T-helper 1 cell treated with Interleukin-12 subunit alpha and Interleukin-12 subunit beta and Interleukin-4 antibody, amounts not matched to agents 30 μg/mL and 1 μg/mL, for 36 hours (primary cell): ENCODE measurements around the gene VSTM2B.
"Not testable (repeated sequence)": the region's sequence is repeated elsewhere in the genome, so short reads cannot be mapped to it uniquely, and the experiment has no call there.

ENCODE experiments used
- H3K27ac Mint-ChIP-seq: one replicate; pipeline ENCODE4 v1.8.0; 2021; ENCODE audit warnings: mild to moderate bottlenecking, mixed read lengths
- H3K27me3 Mint-ChIP-seq: one replicate; pipeline ENCODE4 v1.8.0; 2021; ENCODE audit warnings: low read depth, mixed read lengths
- H3K36me3 Mint-ChIP-seq: one replicate; pipeline ENCODE4 v1.8.0; 2021; ENCODE audit warnings: low read depth, mixed read lengths
- H3K4me1 Mint-ChIP-seq: one replicate; pipeline ENCODE4 v1.8.0; 2021; ENCODE audit warnings: low read depth, mixed read lengths
- H3K4me3 Mint-ChIP-seq: one replicate; pipeline ENCODE4 v1.8.0; 2021; ENCODE audit warnings: mild to moderate bottlenecking, moderate library complexity, mixed read lengths
- H3K9me3 Mint-ChIP-seq: one replicate; pipeline ENCODE4 v1.8.0; 2021; ENCODE audit warnings: mixed read lengths

The VSTM2B gene

DNA sequence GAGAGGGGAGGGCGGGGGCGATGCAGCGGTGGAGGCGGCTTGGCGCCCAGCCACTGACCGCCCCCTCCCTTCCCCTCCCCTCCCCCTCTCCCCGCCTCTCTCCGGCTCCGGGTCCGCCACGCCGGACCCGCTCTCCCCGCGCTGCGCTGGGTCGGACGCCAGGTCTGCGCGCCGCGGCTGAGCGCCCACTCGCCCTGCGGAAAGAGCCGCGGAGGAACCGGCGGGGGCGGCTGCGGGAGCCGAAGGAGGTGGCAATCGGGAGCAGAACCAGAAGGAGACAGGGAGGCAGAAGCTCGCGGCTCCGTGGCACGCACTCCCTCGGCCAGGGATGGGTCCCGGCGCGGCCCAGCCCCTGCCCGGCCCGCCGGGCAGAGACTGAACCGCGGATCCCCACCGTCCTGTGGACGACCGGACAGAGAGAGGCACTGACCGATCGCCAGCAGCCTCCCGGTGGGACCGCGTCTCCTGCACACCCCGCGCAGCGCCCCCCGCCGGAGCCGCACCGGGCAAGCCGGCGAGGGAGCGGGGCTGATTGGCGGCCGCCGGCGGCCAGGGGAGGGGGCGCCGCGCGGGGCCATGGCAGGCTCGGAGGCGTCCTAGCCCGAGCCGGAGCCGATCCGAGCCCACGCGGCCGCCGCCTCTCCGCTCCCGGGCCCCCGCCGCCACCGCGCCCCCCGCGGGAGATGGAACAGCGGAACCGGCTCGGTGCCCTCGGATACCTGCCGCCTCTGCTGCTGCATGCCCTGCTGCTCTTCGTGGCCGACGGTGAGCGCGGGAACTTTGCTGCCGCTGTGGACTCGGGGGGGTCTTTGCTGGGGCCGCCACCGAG, at the start of gene VSTM2B:
TSS of gene VSTM2B (plus strand) at position 94 of the 829 bp plus-strand sequence. CDS start at position 684, 590 bp downstream.
- H3K27ac Mint-ChIP-seq: peak within 1 kb of the TSS; percentile 52
- peaks cover 19% of the 10 kb centered on the region for H3K4me1 Mint-ChIP-seq
- H3K9me3 Mint-ChIP-seq: no peaks in the 10 kb centered on the region
- peaks cover 74% of the 10 kb centered on the region for H3K27me3 Mint-ChIP-seq
- peaks cover 5% of the 10 kb centered on the region for H3K36me3 Mint-ChIP-seq
- H3K4me3 Mint-ChIP-seq: no peak within 1 kb of the TSS

DNA sequence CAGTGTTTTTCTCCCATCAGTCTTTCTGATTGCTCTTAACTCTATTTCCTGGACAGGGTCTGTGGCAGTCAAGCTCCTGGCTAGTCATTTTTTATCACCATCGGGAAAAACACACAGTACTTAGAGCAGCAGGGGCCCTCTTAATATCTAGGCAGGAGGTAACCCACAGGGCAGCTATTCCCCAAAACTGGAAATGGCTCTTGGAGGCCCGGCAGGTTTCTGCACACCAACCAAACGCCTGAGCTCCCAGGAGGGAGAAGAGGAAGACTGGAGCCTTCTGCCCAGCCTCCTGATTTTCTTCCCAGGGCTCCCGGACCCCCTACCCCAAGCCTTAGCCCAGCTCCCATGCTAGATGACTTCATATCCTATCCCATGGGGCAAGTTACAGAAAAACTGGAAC, 49.3 kb upstream of the VSTM2B start:
- Mint-ChIP-seq H3K4me1 (no peaks in the 10 kb centered on the region), H3K9me3 (peaks cover 12% of the 10 kb centered on the region), H3K4me3 (no peak overlapping the region), H3K36me3 (no peaks in the 10 kb centered on the region), H3K27me3 (peaks cover 8% of the 10 kb centered on the region), H3K27ac (no peak overlapping the region)

DNA sequence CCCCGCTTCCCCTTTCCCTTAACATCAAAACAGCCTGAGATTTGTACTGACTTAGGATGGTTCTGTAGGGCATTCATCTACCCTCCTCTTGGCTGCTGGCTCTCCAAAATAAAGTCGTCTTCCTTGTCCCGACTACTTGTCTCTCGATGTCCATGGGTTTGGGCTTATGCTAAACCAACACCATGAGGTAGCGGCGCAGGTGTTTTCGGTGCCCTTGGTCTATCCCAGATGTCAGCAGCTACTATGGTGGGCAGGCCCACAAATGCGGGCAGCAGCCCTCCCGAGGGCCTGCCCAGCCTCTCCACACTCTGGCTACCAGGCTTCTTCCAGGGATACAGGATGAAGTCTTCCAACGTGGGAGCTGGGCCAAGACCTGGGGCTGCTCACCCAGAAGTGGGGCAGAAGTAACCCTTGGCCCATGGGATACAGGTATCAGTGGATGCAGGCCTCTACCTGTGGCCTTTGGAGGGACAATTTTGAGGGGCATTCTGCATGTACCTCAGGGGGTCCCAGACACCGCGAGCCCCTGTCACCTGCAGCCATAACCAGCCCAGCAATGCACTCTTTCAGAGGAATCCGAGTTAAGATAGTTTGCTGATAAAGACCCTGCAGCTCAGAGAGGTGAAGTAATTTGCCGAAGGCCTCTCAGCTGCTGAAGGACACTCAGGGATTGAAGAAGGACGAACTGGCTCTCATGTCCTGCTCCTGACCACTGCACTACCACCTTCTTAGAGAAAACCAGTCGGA, 47.8 kb upstream of the VSTM2B start:
- H3K27ac Mint-ChIP-seq: no peak overlapping the region
- H3K36me3 Mint-ChIP-seq: peaks cover 1% of the 10 kb centered on the region
- peaks cover 5% of the 10 kb centered on the region for H3K27me3 Mint-ChIP-seq
- H3K9me3 Mint-ChIP-seq: peaks cover 18% of the 10 kb centered on the region
- no peak overlapping the region for H3K4me3 Mint-ChIP-seq
- H3K4me1 Mint-ChIP-seq: no peaks in the 10 kb centered on the region

DNA sequence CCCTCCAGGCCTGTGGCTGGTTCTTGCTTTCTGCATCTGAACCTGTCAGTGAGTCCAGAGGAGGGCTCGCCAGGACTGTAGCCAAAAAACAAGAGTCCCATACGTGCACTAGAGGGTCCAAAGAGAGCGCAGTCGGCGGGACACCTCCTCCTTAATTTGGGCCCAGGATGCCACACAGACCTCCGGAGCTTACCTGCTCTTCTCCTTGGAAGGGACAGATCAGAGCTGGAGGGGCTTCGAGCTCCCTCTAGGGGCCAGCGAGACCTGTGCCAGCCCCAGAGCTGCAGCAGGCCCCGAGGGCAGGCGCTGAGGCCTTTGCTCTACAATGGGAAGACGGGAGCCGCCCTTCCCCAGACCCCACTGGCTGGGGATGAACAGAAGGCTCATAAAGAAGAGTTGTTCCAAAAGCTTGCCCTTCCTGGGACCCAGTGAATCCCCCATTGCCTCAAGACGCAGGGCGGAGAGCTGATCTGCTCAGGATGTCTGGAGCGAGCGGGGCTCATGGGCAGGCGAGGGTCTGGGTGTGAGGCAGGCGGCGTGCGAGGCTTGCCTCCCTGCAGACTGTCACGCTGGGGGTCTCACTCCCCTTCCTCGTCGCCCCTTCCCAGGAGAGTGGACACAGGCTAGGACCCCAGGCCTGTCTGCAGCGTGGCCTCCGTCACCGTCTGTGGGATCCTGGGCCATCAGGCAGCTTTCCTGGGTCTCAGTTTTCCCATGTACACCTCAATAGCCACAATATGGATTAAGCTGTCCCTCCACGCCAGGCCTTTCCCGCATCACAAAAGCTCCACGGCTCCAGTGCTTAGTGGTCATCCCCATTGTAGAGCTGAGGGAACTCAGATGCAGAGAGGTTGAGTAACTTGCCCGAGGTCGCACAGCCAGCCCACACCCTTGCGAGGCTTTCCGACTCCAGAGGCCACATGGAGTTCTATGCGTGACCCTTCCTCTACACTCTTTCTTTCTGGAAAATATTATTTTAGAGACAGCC, 46.9 kb upstream of the VSTM2B start:
- H3K4me3 Mint-ChIP-seq: no peak overlapping the region
- H3K9me3 Mint-ChIP-seq: peaks cover 18% of the 10 kb centered on the region
- H3K27ac Mint-ChIP-seq: no peak overlapping the region
- peaks cover 1% of the 10 kb centered on the region for H3K36me3 Mint-ChIP-seq
- H3K27me3 Mint-ChIP-seq: peaks cover 4% of the 10 kb centered on the region
- H3K4me1 Mint-ChIP-seq: no peaks in the 10 kb centered on the region

DNA sequence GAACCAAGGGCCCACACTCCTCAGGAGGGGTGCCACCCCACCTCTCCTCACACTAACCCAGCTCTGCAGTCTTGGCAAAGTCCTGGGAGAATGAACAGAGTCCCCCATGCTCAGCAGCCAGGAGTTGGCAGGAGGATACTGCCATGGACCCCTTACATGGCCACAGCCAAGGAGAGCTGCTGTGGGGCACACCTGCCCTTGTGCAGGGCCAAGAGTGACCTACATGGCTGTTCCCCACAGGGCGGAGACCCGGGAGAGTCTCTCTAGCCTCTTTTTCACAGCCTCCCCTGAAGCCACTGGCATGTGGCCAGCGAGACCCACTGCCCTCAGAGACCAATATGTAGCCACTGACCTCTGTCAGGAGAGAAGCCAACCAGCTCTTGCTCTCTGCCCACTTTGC, 45.9 kb upstream of the VSTM2B start:
- no peak overlapping the region for H3K27ac Mint-ChIP-seq
- peaks cover 18% of the 10 kb centered on the region for H3K9me3 Mint-ChIP-seq
- peaks cover 1% of the 10 kb centered on the region for H3K36me3 Mint-ChIP-seq
- H3K4me3 Mint-ChIP-seq: no peak overlapping the region
- no peaks in the 10 kb centered on the region for H3K4me1 Mint-ChIP-seq
- H3K27me3 Mint-ChIP-seq: peaks cover 2% of the 10 kb centered on the region

DNA sequence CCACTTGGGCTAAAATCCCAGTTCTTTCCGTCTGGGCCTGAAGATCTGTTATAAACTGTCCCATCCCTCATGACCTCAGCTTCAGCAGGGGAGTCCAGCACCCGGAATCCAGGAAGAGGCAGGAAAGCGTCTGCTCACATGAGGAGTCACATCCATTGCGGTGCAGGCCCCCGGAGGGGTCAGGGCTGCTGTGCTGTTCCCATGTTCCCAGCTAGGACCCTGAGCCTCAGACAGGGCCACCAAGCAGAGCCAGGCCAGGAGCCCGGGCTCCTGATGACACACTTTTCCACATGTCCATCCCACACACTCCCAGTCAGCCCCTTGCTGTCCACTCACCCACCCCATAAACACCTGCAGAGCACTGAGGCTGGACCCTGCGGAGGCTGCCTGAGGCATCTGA, 45.3 kb upstream of the VSTM2B start:
- Mint-ChIP-seq H3K4me1 (no peaks in the 10 kb centered on the region), H3K27ac (no peak overlapping the region), H3K27me3 (no peaks in the 10 kb centered on the region), H3K4me3 (no peak overlapping the region), H3K9me3 (peaks cover 18% of the 10 kb centered on the region), H3K36me3 (peaks cover 1% of the 10 kb centered on the region)

DNA sequence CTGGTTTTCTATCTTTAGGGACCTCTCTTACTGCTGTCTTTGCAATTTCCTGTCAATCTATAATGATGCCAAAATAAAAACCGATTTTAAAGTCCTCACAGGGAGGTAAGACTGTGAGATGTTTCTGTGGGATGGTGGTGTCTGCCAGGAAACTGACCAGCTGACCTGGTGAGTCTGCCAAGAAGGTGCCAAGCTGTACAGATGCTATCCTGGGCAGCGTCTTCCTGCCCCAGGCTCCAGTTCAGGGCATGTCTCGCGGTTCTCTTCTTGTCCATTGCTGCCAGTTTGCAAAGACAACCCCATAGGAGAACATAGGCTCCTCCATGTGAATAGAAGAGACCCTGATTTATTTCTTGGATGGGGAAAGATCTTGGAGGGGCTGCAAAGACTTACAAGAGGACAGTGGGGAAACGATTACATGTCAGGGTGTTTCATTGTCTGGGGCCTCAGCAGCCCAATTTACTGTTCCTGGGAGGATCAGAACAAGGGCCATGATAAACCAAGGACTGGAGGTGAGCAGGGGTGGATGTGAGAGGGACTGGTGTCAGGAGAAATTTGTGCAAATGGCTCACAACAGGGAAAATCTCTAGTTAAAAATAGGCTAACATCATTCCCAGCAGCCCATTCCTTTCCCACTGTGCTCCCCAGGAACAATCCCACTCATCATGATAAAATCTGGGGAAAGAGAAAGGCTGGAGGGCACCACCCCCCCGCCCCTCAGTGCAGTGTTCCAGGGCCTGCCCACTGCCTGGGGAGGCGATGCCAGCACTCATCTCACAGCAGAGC, 42.7 kb upstream of the VSTM2B start:
- Mint-ChIP-seq H3K4me3 (no peak overlapping the region), H3K36me3 (peaks cover 1% of the 10 kb centered on the region), H3K27ac (no peak overlapping the region), H3K9me3 (peaks cover 18% of the 10 kb centered on the region), H3K4me1 (no peaks in the 10 kb centered on the region), H3K27me3 (no peaks in the 10 kb centered on the region)

DNA sequence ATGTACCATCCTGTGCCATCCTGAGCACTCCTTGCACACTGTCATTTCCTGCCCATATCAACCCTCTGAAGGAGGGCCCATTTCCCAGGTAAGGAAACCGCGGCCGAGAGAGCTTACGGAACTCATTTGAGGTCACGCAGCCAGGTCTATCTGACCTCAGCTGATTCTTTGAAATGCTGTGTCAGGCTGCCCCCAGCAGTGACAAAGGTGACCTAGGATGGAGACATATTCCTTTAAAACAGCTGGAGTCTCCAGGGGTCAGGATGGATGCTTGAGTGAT, 42.2 kb upstream of the VSTM2B start:
- no peak overlapping the region for H3K4me3 Mint-ChIP-seq
- H3K27me3 Mint-ChIP-seq: no peaks in the 10 kb centered on the region
- H3K4me1 Mint-ChIP-seq: no peaks in the 10 kb centered on the region
- no peak overlapping the region for H3K27ac Mint-ChIP-seq
- peaks cover 1% of the 10 kb centered on the region for H3K36me3 Mint-ChIP-seq
- peaks cover 18% of the 10 kb centered on the region for H3K9me3 Mint-ChIP-seq

DNA sequence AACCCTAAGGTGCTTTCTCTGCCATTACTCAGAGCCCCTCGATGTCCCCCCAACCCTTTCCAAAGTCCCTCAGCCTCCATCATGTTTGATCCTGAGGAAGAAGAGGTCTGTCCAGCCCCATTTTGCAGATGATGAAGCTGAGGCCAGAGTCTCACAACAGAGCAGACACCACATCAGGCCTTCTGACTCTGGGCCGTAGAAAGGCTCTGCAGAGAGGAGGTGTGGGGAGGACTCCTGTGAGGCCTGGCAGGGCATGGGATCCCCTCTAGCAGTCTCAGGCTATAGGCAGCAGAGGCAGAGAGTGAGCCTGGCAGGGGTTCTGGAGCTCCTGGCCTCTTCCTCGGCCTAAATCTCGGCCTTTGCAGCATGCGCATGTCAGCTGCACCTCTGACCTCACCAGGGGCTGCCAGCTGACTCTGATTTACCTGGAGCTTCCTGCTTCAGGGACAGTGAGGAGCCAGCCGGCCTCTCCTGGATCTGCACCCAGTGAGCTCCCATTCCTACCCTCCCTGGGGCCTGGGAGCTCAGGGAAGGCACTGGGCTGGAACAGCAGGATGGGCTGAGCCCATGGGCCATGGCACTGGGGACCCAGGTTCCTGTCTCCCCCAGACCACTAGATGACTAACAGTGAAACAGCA, 41.7 kb upstream of the VSTM2B start:
- peaks cover 18% of the 10 kb centered on the region for H3K9me3 Mint-ChIP-seq
- no peak overlapping the region for H3K4me3 Mint-ChIP-seq
- H3K36me3 Mint-ChIP-seq: peaks cover 1% of the 10 kb centered on the region
- no peaks in the 10 kb centered on the region for H3K4me1 Mint-ChIP-seq
- no peak overlapping the region for H3K27ac Mint-ChIP-seq
- H3K27me3 Mint-ChIP-seq: no peaks in the 10 kb centered on the region

DNA sequence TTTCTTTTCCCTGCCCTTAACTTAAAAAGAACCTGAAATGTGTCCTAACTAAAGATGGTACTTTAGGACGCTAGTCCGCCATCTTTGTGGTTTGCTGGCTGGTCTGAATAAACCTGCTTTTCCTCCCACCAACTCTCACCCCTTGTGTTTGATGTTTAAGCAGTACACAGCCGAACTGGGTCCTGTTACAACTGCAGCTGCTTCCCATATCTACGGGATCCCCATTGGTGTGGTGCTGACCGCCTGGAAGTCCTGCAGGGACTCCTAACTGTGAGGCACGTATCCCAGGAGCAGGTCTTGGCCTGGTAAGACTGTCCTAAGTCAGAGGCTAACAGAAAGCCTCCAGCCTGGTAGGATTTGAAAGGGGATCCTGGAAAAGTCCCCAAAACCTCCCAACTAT, 40.9 kb upstream of the VSTM2B start:
- Mint-ChIP-seq H3K9me3 (peaks cover 18% of the 10 kb centered on the region), H3K36me3 (peaks cover 1% of the 10 kb centered on the region), H3K27me3 (no peaks in the 10 kb centered on the region), H3K4me1 (no peaks in the 10 kb centered on the region), H3K4me3 (no peak overlapping the region), H3K27ac (no peak overlapping the region)

DNA sequence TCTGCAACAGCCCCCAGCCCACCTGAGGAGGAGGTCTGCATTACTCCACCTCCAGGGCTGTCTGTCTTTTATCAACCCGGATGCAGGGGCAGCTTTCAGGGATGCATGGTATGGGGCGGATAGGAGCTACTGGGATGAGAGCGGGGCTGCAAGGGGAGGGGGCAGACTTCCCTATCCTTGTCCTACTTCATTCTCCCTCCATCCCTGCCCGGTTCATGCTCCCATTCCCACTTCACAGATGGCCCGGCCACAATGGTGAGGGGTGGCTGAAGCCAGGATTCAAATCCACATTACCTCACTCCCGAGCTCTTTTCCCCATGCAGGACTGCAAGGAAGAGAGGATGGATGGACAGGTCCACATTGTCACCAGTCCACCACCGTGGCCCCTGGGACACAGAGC, 40.5 kb upstream of the VSTM2B start:
- Mint-ChIP-seq H3K36me3 (peaks cover 1% of the 10 kb centered on the region), H3K27ac (no peak overlapping the region), H3K4me3 (no peak overlapping the region), H3K4me1 (no peaks in the 10 kb centered on the region), H3K27me3 (no peaks in the 10 kb centered on the region), H3K9me3 (peaks cover 16% of the 10 kb centered on the region)

DNA sequence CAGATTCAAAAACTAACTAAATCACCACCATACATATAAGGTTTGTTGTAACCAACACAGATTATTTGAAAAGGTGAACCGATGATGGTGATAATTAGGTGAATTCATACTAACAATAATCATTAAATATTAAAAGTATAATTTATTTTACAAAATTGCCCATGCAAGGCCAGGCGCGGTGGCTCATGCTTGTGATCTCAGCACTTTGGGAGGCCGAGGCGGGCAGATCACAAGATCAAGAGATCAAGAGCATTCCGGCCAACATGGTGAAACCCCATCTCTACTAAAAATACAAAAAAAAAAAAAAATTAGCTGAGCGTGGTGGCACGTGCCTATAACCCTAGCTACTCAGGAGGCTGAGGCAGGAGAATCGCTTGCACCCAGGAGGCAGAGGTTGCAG, 38.8 kb upstream of the VSTM2B start:
- H3K4me1 Mint-ChIP-seq, H3K27me3 Mint-ChIP-seq, H3K27ac Mint-ChIP-seq, H3K4me3 Mint-ChIP-seq, H3K36me3 Mint-ChIP-seq, H3K9me3 Mint-ChIP-seq: not testable (repeated sequence)

DNA sequence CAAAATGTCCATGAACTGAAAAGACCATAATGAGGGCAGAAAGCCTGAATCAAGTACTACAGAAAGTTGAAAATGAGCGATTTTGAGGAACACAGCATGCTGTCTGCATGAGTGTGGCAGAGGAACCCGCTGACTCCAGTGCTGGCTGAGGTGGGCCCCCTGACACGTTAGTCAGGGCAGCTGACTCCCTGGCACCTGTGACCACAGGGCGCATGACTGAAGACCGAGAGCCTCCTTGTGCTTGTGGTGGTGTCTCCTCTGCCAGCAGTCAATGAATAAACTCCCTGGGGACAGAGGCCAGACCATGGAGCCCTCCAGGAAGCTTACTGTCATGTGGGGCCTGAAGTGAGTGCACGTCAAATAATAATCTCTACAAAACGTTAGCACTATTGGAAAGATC, 38.4 kb upstream of the VSTM2B start:
- Mint-ChIP-seq H3K36me3 (no peaks in the 10 kb centered on the region), H3K4me1 (no peaks in the 10 kb centered on the region), H3K27me3 (peaks cover 10% of the 10 kb centered on the region), H3K27ac (no peak overlapping the region), H3K9me3 (peaks cover under 1% of the 10 kb centered on the region), H3K4me3 (no peak overlapping the region)
